LNCaP clone FGC (cell line): ENCODE results near the gene KCNG4.
"Not testable (repeated sequence)": the region's sequence is repeated elsewhere in the genome, so short reads cannot be mapped to it uniquely, and the experiment has no call there.

Source experiments
- DNase-seq: peaks from one replicate; pipeline ENCODE4 v3.0.0-alpha.2; 2011; ENCODE audit warnings: low read depth
- H3K4me3 ChIP-seq: 2 replicates; pipeline ENCODE4 v1.5.1; 2011; ENCODE audit warnings: mild to moderate bottlenecking, low read depth, low read length, control low read depth
- TF ChIP-seq, protein P1 (sequence below): IDR thresholded peaks from 2 replicates; pipeline ENCODE4 v1.5.1; 2012; ENCODE audit warnings: mild to moderate bottlenecking; ENCODE audit not compliant: control insufficient read depth, insufficient read depth; ENCODE audit errors: extremely low read depth

The KCNG4 gene

GRCh38 chr16:84212631-84213030 is 27.2 kb downstream of the KCNG4 start:
- no peak for DNase-seq
- no peak overlapping the region for H3K4me3 ChIP-seq
- TF ChIP-seq, protein P1, sequence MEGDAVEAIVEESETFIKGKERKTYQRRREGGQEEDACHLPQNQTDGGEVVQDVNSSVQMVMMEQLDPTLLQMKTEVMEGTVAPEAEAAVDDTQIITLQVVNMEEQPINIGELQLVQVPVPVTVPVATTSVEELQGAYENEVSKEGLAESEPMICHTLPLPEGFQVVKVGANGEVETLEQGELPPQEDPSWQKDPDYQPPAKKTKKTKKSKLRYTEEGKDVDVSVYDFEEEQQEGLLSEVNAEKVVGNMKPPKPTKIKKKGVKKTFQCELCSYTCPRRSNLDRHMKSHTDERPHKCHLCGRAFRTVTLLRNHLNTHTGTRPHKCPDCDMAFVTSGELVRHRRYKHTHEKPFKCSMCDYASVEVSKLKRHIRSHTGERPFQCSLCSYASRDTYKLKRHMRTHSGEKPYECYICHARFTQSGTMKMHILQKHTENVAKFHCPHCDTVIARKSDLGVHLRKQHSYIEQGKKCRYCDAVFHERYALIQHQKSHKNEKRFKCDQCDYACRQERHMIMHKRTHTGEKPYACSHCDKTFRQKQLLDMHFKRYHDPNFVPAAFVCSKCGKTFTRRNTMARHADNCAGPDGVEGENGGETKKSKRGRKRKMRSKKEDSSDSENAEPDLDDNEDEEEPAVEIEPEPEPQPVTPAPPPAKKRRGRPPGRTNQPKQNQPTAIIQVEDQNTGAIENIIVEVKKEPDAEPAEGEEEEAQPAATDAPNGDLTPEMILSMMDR = no peak

DNA sequence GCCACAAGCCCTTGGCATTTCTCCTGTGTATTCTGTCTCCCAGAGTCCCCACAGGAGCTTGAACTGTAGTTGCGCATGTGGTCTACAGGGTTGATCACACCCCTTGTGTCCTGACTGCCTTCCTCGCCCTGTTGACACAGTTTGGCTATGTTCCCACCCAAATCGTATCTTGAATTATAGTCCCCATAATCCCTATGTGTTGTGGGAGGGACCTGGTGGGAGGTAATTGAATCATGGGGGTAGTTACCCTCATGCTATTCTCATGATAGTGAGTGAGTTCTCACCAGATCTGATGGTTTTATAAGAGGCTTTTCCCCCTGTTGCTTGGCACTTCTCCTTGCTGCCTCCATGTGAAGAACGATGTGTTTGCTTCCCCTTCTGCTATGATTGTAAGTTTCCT is 27.7 kb downstream of the KCNG4 start:
- DNase-seq = no peak
- no peak overlapping the region for H3K4me3 ChIP-seq
- TF ChIP-seq, protein P1 = no peak

DNA sequence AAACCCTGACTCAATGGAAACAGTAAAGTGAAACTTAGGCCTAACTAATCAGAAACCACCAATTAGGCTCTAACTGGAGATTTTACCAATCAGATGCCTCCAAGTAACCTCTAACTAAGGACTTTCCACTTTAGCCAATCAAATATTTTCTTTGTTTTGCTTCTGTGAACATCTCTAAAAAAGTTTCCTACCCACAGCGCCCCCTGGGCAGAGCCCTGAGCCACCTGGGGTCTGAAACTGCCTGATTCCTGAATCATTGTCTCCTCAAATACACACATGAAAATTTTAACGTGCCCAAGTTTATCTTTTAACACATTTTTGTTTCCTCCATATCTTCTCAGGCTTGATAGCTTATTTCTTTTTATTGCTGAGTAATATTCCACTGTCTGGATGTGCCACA is 29.8 kb downstream of the KCNG4 start:
- no peak for DNase-seq
- H3K4me3 ChIP-seq = no peak overlapping the region
- TF ChIP-seq, protein P1 = no peak

GRCh38 chr16:84207879-84208278 is 31.9 kb downstream of the KCNG4 start:
- TF ChIP-seq, protein P1 = no peak
- H3K4me3 ChIP-seq = no peak overlapping the region
- DNase-seq = no peak

DNA sequence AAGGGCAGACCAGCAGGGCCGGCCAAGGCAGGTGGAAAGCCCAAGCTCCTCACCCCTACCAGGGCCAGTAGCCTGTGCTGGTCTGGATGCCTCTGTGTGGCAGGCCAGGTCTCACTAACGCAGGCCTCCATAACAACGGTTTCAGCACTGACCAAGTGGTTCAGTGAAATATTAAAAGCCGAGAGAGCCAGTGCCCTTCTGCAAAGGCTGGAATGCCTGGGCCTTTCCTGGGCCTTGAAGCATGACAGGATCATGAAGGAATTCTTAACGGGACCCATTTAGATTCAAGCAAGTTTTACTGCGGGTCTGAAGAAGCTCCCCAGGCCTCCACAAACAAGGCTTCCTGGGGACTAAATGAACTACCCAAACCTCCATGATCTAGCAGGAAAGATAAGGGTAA is 32.6 kb downstream of the KCNG4 start:
- DNase-seq = no peak
- H3K4me3 ChIP-seq = no peak overlapping the region
- TF ChIP-seq, protein P1 = no peak

DNA sequence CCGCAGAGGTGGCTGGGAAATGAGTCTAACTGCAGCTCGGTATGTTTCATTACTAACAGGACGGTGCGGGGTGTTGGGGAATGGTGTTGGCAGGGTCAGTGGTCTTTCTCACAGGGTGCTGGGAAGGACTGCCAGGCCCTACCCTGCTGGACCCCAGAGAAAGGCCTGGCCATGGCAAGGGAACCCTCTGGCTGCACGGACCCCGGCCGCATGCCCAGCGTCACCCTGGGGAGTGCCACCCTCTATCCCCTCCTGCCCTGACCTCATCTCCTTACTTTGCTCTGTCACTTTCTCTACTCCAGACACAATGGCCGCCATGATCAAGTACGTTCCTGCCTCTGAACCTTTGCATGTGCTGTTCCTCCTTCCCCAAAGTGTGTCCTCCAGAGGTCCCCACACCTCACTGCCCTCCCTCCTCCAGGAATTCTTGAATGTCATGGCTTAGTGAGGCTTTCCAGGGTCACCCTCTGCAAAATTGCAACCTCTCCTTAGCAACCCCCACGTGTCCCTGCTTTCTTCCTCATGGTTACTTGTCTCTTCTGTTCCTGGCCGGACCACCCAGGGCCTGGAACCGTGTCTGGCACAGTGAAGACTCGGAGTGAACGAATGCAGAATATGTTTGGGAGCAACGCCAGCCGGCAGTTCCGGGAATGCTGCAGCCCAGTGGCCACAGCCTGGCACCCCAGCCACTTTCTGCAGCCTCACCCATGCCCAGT is 33.7 kb downstream of the KCNG4 start:
- DNase-seq = no peak
- TF ChIP-seq, protein P1 = no peak
- no peak overlapping the region for H3K4me3 ChIP-seq

GRCh38 chr16:84205123-84205522 is 34.7 kb downstream of the KCNG4 start:
- not testable (repeated sequence) for DNase-seq, H3K4me3 ChIP-seq

- DNase-seq = not testable (repeated sequence)
Observed at GRCh38 chr16:84204551-84204950, 35.3 kb downstream of the KCNG4 start.

More at GRCh38 chr16:84204551-84204950, 35.3 kb downstream of the KCNG4 start:
- not testable (repeated sequence) for H3K4me3 ChIP-seq
